NCI-H460 (cell line): ENCODE data around the gene ATF4. TPM values are rescaled to one million over a fixed set of nuclear protein-coding genes. Genes with fewer than 3 reads are reported as not detected.
"Not testable (repeated sequence)": the region's sequence is repeated elsewhere in the genome, so short reads cannot be mapped to it uniquely, and the experiment has no call there.

Experiments used
- DNase-seq: peaks from one replicate; pipeline ENCODE4 v3.0.0-alpha.2; 2016; ENCODE audit warnings: low read depth; ENCODE audit errors: extremely low read depth
- total RNA-seq: library from RNA; depleted of rRNA; stranded (reverse); fragments of >200 nt; shearing (Covaris generic); gene quantifications from 2 replicates; pipeline ENCODE4 v1.2.3, GENCODE V29; 2014

ATF4 gene
- total RNA-seq, 1 experiment from 2014 or later: 819 TPM

DNA sequence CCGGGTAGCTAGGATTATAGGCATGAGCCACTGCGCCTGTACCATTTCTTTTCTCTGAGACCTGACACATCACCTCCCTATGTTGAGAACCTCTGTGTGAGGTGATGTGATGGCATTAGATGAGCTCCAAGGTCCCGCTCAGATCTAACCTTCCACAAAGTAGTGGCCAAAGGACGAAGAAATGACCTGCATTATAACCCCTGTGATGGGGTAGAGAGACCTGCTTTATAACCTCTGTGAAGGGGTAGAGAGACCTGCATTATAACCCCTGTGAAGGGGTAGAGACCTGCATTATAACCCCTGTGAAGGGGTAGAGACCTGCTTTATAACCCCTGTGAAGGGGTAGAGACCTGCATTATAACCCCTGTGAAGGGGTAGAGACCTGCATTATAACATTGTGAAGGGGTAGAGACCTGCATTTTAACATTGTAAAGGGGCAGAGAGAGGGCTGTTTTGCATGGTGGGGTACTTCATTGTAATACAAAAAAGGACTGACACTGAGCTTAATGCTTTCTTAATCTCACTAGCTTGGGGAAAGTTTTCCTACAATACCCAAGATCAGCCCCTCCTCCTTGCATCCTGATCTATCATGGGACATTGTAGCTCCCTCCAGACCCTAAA lies 9.7 kb upstream of the ATF4 start:
- DNase-seq: no peak

DNA sequence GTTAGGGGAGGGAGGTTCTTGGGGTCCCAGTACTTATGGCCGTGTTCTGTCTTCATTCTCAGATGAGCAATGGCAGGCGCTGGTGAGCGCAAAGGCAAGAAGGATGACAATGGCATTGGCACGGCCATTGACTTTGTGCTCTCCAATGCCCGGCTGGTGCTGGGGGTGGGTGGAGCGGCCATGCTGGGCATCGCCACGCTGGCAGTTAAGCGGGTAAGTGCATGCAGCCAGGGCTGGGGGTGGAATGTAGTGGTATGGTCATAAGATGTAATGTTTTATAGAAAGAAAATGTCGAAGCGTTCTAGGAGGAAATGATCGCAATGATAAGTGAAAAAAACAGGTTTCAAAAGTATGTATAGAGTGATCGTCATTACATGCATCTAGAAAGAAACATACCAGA lies 9.1 kb upstream of the ATF4 start:
- no peak for DNase-seq

DNA sequence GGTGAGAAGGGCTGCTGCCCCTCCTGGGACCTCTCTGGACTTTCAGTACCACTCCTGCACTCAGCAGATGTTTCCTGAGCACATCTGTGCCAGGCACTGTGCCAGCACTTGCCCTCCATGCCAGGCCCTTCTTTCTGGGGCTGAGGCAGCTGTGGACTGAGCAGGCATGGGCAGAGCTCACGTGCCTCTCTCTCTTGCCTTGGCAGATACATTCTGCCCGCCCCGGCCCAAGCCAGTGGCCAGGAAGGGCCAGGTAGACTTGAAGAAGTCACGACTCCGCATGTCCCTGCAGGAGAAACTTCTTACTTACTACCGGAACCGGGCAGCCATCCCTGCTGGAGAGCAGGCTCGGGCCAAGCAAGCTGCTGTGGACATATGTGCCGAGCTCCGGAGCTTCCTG lies 8.3 kb upstream of the ATF4 start:
- no peak for DNase-seq

DNA sequence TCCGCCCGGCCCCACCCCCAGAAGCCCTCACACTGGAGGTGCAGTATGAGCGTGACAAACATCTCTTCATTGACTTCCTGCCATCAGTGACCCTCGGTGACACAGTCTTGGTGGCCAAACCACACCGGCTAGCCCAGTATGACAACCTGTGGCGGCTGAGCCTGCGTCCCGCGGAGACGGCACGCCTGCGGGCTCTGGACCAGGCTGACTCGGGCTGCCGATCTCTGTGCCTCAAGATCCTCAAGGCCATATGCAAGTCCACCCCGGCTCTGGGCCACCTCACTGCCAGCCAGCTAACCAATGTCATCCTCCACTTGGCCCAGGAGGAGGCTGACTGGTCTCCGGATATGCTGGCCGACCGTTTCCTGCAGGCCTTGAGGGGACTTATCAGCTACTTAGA lies 6.6 kb upstream of the ATF4 start:
- DNase-seq: no peak

DNA sequence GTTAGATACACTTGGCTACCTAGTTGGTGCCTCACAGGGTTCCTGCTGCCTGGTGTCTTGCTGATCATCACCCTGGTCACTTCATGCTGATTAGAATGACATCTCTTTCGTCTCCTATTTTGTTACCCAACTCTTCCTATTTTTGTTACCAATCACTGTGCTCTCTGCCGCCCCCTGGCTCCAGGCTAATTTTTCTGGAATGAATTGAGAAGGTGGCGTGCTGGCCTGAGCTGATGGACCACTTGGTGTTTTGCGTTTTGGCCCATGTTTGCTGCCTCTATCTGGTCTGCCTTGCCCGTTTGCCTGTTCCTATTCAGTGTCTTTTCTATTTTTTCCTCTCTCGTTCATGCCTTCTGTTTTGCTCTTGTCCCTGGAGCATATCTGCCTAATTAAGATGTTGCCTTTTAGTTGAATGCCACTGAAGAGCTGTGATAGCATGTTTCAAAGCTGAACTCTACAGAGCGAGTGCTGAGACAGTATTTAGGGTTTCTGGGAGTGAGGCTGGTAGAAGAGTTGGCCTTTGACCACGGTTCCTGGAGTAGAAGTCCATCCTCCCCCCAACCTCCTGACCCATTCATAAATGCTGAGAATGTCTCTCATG lies 5.9 kb upstream of the ATF4 start:
- no peak for DNase-seq

- no peak for DNase-seq
These were observed 4.9 kb upstream of the ATF4 start for GRCh38 chr22:39515266-39516050.

DNA sequence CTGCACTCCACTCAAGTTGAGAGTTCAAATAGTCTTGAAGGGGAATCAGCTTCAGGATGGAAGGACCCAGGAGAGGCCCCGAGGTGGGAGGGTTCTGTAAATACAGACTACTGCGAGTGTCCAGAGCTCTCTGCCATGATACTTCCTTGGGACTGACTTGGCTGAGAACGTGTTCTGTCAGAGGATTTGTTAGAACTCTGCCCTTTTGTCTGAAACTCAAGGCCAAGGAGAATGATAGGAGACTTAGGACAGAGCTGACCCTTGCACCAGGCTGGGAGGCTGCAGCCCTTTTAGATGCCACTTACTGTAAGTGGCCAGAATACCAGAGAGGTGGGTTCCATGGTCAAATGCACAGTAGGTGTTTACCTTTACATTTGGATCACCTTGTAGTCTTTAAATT lies 2.9 kb upstream of the ATF4 start:
- no peak for DNase-seq

DNA sequence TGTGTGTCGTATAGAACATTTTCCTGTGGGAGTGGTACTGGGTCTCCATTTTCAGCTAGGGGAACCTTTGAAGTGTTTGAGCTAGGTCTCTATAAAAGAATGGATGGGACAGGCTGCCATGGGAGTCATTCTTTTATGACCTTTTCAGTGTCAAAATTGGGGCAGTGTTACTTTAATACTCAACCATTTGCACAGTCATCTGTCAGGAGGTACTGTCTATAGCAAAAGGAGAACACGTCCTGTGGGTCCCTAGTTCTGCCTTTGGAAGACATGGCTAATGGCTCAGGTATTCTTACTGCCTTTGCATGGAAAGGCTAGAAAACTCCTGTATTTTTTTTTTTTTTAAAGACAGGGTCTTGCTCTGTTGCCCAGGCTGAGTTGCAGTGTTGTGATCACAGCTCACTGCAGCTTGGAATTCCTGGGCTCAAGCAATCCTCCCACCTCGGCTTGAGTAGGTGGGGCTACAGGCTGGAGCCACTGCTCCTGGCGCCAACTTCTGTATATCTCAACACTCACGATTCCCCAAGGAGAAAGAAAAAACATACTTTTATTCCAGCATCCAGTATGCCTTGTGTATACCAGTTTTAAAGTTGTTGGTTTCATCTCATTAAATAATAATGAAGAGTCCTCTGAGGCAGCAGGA lies 2.1 kb upstream of the ATF4 start:
- DNase-seq: no peak

- DNase-seq: no peak
These were observed 1.2 kb upstream of the ATF4 start for GRCh38 chr22:39518996-39519680.

GRCh38 chr22:39519681-39520225 lies 609 bp upstream of the ATF4 start:
- DNase-seq: peak; percentile 96

DNA sequence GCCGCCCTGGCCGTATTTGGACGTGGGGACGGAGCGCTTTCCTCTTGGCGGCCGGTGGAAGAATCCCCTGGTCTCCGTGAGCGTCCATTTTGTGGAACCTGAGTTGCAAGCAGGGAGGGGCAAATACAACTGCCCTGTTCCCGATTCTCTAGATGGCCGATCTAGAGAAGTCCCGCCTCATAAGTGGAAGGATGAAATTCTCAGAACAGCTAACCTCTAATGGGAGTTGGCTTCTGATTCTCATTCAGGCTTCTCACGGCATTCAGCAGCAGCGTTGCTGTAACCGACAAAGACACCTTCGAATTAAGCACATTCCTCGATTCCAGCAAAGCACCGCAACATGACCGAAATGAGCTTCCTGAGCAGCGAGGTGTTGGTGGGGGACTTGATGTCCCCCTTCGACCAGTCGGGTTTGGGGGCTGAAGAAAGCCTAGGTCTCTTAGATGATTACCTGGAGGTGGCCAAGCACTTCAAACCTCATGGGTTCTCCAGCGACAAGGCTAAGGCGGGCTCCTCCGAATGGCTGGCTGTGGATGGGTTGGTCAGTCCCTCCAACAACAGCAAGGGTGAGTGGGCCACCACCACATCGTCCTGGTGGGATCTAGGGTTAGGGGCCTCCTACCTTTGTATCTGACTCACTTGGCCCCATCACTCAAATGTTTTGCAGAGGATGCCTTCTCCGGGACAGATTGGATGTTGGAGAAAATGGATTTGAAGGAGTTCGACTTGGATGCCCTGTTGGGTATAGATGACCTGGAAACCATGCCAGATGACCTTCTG lies 934 bp downstream of the ATF4 start:
- DNase-seq: peak; percentile 46

- DNase-seq: not testable (repeated sequence)
These were observed 1.7 kb downstream of the ATF4 start for GRCh38 chr22:39522091-39522490.

GRCh38 chr22:39522567-39523300 lies 2.4 kb downstream of the ATF4 start:
- peak; percentile 43 for DNase-seq

- no peak for DNase-seq
These were observed 3.9 kb downstream of the ATF4 start for GRCh38 chr22:39524089-39524752.

GRCh38 chr22:39524753-39525657 lies 4.6 kb downstream of the ATF4 start:
- no peak for DNase-seq

DNA sequence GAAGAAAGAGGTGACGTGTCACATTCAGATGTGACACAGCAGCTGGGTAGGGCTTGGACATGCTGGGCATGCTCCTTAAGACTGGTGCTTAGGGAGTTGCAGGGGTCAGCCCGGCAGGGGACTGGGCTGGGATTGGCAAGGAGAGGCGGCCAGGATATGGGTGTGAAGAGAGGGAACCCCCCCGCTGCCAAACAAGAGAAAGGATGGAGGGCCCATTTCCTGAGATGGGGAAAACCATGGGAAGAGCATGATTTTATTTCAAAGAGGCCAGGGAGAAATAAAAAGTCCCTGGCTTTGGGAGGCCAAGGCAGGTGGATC lies 5.3 kb downstream of the ATF4 start:
- no peak for DNase-seq

GRCh38 chr22:39526736-39527171 lies 6.4 kb downstream of the ATF4 start:
- no peak for DNase-seq

DNA sequence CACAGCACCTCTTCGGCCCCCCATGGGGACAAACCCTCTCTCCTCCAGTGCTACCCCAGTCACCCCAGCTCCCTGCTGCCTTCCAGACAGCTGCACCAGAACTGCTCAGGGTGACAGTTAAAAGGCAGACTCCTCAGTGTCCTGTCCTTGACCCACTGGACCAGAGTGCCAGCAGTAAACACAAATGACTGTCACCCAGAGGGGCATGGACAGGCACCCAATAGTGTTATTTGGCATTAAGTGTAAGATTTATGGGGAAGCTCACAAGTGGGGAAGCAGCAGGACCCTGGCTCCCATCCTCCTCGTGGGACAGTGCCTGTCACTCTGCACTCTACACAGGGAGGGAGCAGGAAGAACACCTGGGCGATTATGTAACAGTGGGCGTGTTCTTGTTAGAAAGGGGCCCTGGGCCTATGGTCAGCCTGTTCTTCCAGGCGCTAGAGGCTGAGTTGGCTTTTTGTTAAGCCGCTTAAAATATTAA lies 7.2 kb downstream of the ATF4 start:
- no peak for DNase-seq
